Mesenchymal stem cell (in vitro differentiated cells and primary cell): Measurements from ENCODE around the gene SULT1C2.

Source experiments
- DNase-seq: peaks from one replicate; pipeline ENCODE4 v3.0.0-alpha.2; 2013
- H2AFZ ChIP-seq: one replicate; pipeline ENCODE4 v1.6.1; 2013; ENCODE audit warnings: low read depth, mild to moderate bottlenecking, control low read depth, inconsistent platforms, low read length, moderate library complexity
- H2AK5ac ChIP-seq: 2 replicates; pipeline ENCODE4 v1.6.1; 2013; ENCODE audit warnings: low read length, moderate library complexity, mild to moderate bottlenecking, inconsistent platforms; ENCODE audit not compliant: severe bottlenecking
- H2BK120ac ChIP-seq: one replicate; pipeline ENCODE4 v1.6.1; 2013; ENCODE audit warnings: low read depth, mild to moderate bottlenecking, inconsistent platforms, low read length, moderate library complexity
- H2BK12ac ChIP-seq, 2 experiments: one replicate each; pipeline ENCODE4 v1.6.1; 2013; ENCODE audit warnings: inconsistent platforms in 2 of 2, low read length in 2 of 2, mild to moderate bottlenecking in 2 of 2, moderate library complexity in 2 of 2, control low read depth in 1 of 2
- H2BK15ac ChIP-seq: one replicate; pipeline ENCODE4 v1.6.1; 2013; ENCODE audit warnings: mild to moderate bottlenecking, low read depth, inconsistent platforms; ENCODE audit not compliant: poor library complexity, severe bottlenecking
- H2BK5ac ChIP-seq: 2 replicates; pipeline ENCODE4 v1.6.1; 2013; ENCODE audit warnings: low read depth, mild to moderate bottlenecking, low read length, control low read depth, inconsistent platforms; ENCODE audit not compliant: poor library complexity, severe bottlenecking
- H3K14ac ChIP-seq, 2 experiments: one replicate each; pipeline ENCODE4 v1.6.1; 2013; ENCODE audit warnings: inconsistent platforms in 2 of 2, low read length in 2 of 2, control low read depth in 1 of 2, mild to moderate bottlenecking in 1 of 2, moderate library complexity in 1 of 2
- H3K18ac ChIP-seq, 2 experiments: one replicate each; pipeline ENCODE4 v1.6.1; 2013; ENCODE audit warnings: inconsistent platforms in 2 of 2, low read length in 2 of 2, control low read depth in 1 of 2, low read depth in 1 of 2, mild to moderate bottlenecking in 1 of 2
- H3K23ac ChIP-seq, 2 experiments: one replicate each; pipeline ENCODE4 v1.6.1; 2013; ENCODE audit warnings: inconsistent platforms in 2 of 2, low read length in 2 of 2, mild to moderate bottlenecking in 2 of 2, moderate library complexity in 2 of 2, control low read depth in 1 of 2
- H3K27ac ChIP-seq: 2 replicates; pipeline ENCODE4 v1.5.1; 2013; ENCODE audit warnings: mild to moderate bottlenecking, moderate library complexity, low read length, control low read depth, inconsistent platforms; ENCODE audit not compliant: poor library complexity, severe bottlenecking
- H3K27me3 ChIP-seq, 2 experiments: 2 replicates each; pipeline versions ENCODE4 v1.6.1 to v1.7.0; 2013; ENCODE audit warnings: low read length in 2 of 2, mild to moderate bottlenecking in 2 of 2, moderate library complexity in 2 of 2, control low read depth in 1 of 2, inconsistent platforms in 1 of 2; ENCODE audit not compliant: control insufficient read depth in 1 of 2, insufficient read depth in 1 of 2
- H3K36me3 ChIP-seq, 2 experiments: 2 replicates each; pipeline versions ENCODE4 v1.6.1 to v1.7.0; 2013; ENCODE audit warnings: low read length in 2 of 2, control low read depth in 1 of 2, inconsistent platforms in 1 of 2, low read depth in 1 of 2, mild to moderate bottlenecking in 1 of 2; ENCODE audit not compliant: insufficient read depth in 2 of 2, control insufficient read depth in 1 of 2
- H3K4ac ChIP-seq, 2 experiments: one replicate each; pipeline ENCODE4 v1.6.1; 2013; ENCODE audit warnings: inconsistent platforms in 2 of 2, low read length in 2 of 2, mild to moderate bottlenecking in 2 of 2, moderate library complexity in 2 of 2, control low read depth in 1 of 2, low read depth in 1 of 2
- H3K4me1 ChIP-seq: 2 replicates; pipeline ENCODE4 v1.6.1; 2013; ENCODE audit warnings: low read depth, low read length, control low read depth; ENCODE audit not compliant: control insufficient read depth, insufficient read depth
- H3K4me2 ChIP-seq: 2 replicates; pipeline ENCODE4 v1.6.1; 2013; ENCODE audit warnings: low read length, mild to moderate bottlenecking, inconsistent platforms; ENCODE audit not compliant: poor library complexity, severe bottlenecking
- H3K4me3 ChIP-seq, 2 experiments: 2 replicates each; pipeline versions ENCODE4 v1.5.1 to v1.7.0; 2013; ENCODE audit warnings: low read length in 2 of 2, mild to moderate bottlenecking in 2 of 2, control low read depth in 1 of 2, low read depth in 1 of 2; ENCODE audit not compliant: insufficient read depth in 1 of 2
- H3K79me1 ChIP-seq: replicated peaks from 2 replicates; pipeline ENCODE4 v1.6.1; 2013; ENCODE audit warnings: mild to moderate bottlenecking, control low read depth, low read length, inconsistent platforms; ENCODE audit not compliant: poor library complexity, severe bottlenecking
- H3K9ac ChIP-seq: 2 replicates; pipeline ENCODE4 v1.7.0; 2013; ENCODE audit warnings: mild to moderate bottlenecking, low read length, moderate library complexity
- H3K9me3 ChIP-seq: 2 replicates; pipeline ENCODE4 v1.7.0; 2013; ENCODE audit warnings: mild to moderate bottlenecking, low read length; ENCODE audit not compliant: control insufficient read depth
- H4K8ac ChIP-seq: one replicate; pipeline ENCODE4 v1.6.1; 2013; ENCODE audit warnings: inconsistent platforms, mild to moderate bottlenecking, low read length, moderate library complexity
- H4K91ac ChIP-seq: one replicate; pipeline ENCODE4 v1.6.1; 2013; ENCODE audit warnings: mild to moderate bottlenecking, low read length, inconsistent platforms
- WGBS: methylation state at CpG from one replicate; pipeline ENCODE4 v1.1.7; 2013; ENCODE audit warnings: mixed read lengths; 5-methylcytosine and 5-hydroxymethylcytosine counted together

The SULT1C2 gene

GRCh38 chr2:108347786-108348185, 59.1 kb downstream of the SULT1C2 start:
- Histone ChIP-seq H3K23ac (no peak overlapping the region), H3K79me1 (no peaks in the 10 kb centered on the region), H2BK5ac (no peak overlapping the region), H2BK120ac (no peak overlapping the region), H3K36me3 (no peaks in the 10 kb centered on the region), H3K4me2 (no peak overlapping the region), H3K4me1 (peaks cover 4% of the 10 kb centered on the region), H2BK15ac (no peak overlapping the region), H2AK5ac (no peak overlapping the region), H2BK12ac (no peak overlapping the region), H3K27ac (no peak overlapping the region), H2AFZ (no peak overlapping the region), H3K9ac (no peak overlapping the region), H3K14ac (no peak overlapping the region), H4K91ac (no peak overlapping the region), H3K9me3 (no peaks in the 10 kb centered on the region), H4K8ac (no peak overlapping the region), H3K4ac (no peak overlapping the region), H3K27me3 (no peaks in the 10 kb centered on the region), H3K4me3 (no peak overlapping the region), H3K18ac (no peak overlapping the region)
- no peak for DNase-seq
- WGBS = 33% methylated on average over 1 of the region's 3 CpGs

GRCh38 chr2:108348816-108349570, 60.3 kb downstream of the SULT1C2 start:
- DNase-seq = no peak
- Histone ChIP-seq H3K36me3 (no peaks in the 10 kb centered on the region), H3K79me1 (peaks cover 2% of the 10 kb centered on the region), H4K8ac (no peak overlapping the region), H2AK5ac (peak overlapping the region; percentile 54), H3K9me3 (no peaks in the 10 kb centered on the region), H2BK5ac (no peak overlapping the region), H3K4me3 (no peak overlapping the region), H3K4me1 (peaks cover 4% of the 10 kb centered on the region), H3K27ac (no peak overlapping the region), H2BK12ac (no peak overlapping the region), H2BK15ac (no peak overlapping the region), H3K9ac (no peak overlapping the region), H3K14ac (no peak overlapping the region), H3K4me2 (no peak overlapping the region), H3K27me3 (no peaks in the 10 kb centered on the region), H4K91ac (no peak overlapping the region), H2AFZ (no peak overlapping the region), H3K18ac (no peak overlapping the region), H3K23ac (no peak overlapping the region), H2BK120ac (no peak overlapping the region), H3K4ac (no peak overlapping the region)
- 97% methylated on average over 5 of the region's 5 CpGs for WGBS

- H3K9me3 ChIP-seq = no peaks in the 10 kb centered on the region
- no peak overlapping the region for H2AFZ ChIP-seq
- WGBS = 81% methylated on average over 2 of the region's 2 CpGs
- no peak overlapping the region for H2BK5ac ChIP-seq
- no peak overlapping the region for H3K23ac ChIP-seq
- H3K18ac ChIP-seq = no peak overlapping the region
- H4K8ac ChIP-seq = no peak overlapping the region
- H3K79me1 ChIP-seq = peaks cover 2% of the 10 kb centered on the region
- H3K9ac ChIP-seq = peak overlapping the region; percentile 30
- H2BK15ac ChIP-seq = no peak overlapping the region
- peaks cover 4% of the 10 kb centered on the region for H3K4me1 ChIP-seq
- H3K4me2 ChIP-seq = no peak overlapping the region
- H3K4ac ChIP-seq = no peak overlapping the region
- H2AK5ac ChIP-seq = peak overlapping the region; percentile 71
- H3K27me3 ChIP-seq = no peaks in the 10 kb centered on the region
- H3K27ac ChIP-seq = no peak overlapping the region
- H3K36me3 ChIP-seq = no peaks in the 10 kb centered on the region
- H2BK120ac ChIP-seq = no peak overlapping the region
- H2BK12ac ChIP-seq = no peak overlapping the region
- no peak overlapping the region for H3K4me3 ChIP-seq
- no peak overlapping the region for H3K14ac ChIP-seq
- no peak overlapping the region for H4K91ac ChIP-seq
- no peak for DNase-seq
Observed at GRCh38 chr2:108349571-108349928, 60.9 kb downstream of the SULT1C2 start.

GRCh38 chr2:108351889-108352288, 63.2 kb downstream of the SULT1C2 start:
- H2BK15ac ChIP-seq = no peak overlapping the region
- no peak overlapping the region for H3K4ac ChIP-seq
- no peaks in the 10 kb centered on the region for H3K36me3 ChIP-seq
- peak; percentile 17 for DNase-seq
- peak overlapping the region in 1 of 2 experiments; percentile 6 for H3K18ac ChIP-seq
- H2BK12ac ChIP-seq = no peak overlapping the region
- peaks cover 3% of the 10 kb centered on the region for H3K79me1 ChIP-seq
- H2BK5ac ChIP-seq = no peak overlapping the region
- peaks cover 4% of the 10 kb centered on the region for H3K4me1 ChIP-seq
- no peak overlapping the region for H4K91ac ChIP-seq
- peak overlapping the region; percentile 14 for H3K9ac ChIP-seq
- no peak overlapping the region for H3K27ac ChIP-seq
- no peak overlapping the region for H4K8ac ChIP-seq
- H3K27me3 ChIP-seq = no peaks in the 10 kb centered on the region
- H2AFZ ChIP-seq = peak overlapping the region; percentile 36
- no peaks in the 10 kb centered on the region for H3K9me3 ChIP-seq
- no peak overlapping the region for H2AK5ac ChIP-seq
- H3K4me3 ChIP-seq = no peak overlapping the region
- no peak overlapping the region for H3K14ac ChIP-seq
- H3K4me2 ChIP-seq = no peak overlapping the region
- no peak overlapping the region for H3K23ac ChIP-seq
- H2BK120ac ChIP-seq = no peak overlapping the region
